ES-I3 (cell line): ENCODE data around the gene PACSIN2.

Experiments
- H3K36me3 ChIP-seq: 2 replicates; pipeline ENCODE4 v1.6.1; 2013; ENCODE audit warnings: mild to moderate bottlenecking, low read length, control low read depth, moderate library complexity; ENCODE audit not compliant: insufficient read depth
- H3K4me1 ChIP-seq: 2 replicates; pipeline ENCODE4 v1.6.1; 2013; ENCODE audit warnings: mild to moderate bottlenecking, control low read depth, low read length; ENCODE audit not compliant: insufficient read depth
- H3K9ac ChIP-seq: 2 replicates; pipeline ENCODE4 v1.6.1; 2013; ENCODE audit warnings: low read depth, mild to moderate bottlenecking, low read length, moderate library complexity
- H3K9me3 ChIP-seq: 2 replicates; pipeline ENCODE4 v1.6.1; 2013; ENCODE audit warnings: mild to moderate bottlenecking, low read length, moderate library complexity; ENCODE audit not compliant: control insufficient read depth, insufficient read depth

The PACSIN2 gene

DNA sequence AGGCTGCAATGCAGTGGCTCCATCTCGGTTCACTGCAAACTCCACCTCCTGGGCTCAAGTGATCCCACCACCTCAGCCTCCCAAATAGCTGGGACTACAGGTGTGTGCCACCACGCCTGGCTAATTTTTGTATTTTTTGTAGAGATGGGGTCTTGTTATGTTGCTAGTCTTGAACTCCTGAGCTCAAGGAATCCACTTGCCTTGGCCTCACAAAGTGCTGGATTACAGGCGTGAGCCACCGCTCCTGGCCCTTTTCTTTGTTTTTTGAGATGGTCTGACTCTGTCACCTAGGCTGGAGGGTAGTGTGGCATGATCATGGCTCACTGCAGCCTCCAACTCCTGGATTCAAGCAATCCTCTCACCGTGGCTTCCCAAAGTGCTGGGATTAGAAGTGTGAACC is 178.9 kb downstream of the PACSIN2 start:
- Histone ChIP-seq H3K9me3 (no peaks in the 10 kb centered on the region), H3K9ac (no peak overlapping the region), H3K4me1 (no peaks in the 10 kb centered on the region), H3K36me3 (peaks cover 4% of the 10 kb centered on the region; the same call in 1 of the 2 replicates)

- Histone ChIP-seq H3K9ac (no peak overlapping the region), H3K9me3 (no peaks in the 10 kb centered on the region), H3K4me1 (no peaks in the 10 kb centered on the region), H3K36me3 (no peaks in the 10 kb centered on the region; the same call in 1 of the 2 replicates)
These were observed 180.6 kb downstream of the PACSIN2 start for GRCh38 chr22:42834177-42834949.

DNA sequence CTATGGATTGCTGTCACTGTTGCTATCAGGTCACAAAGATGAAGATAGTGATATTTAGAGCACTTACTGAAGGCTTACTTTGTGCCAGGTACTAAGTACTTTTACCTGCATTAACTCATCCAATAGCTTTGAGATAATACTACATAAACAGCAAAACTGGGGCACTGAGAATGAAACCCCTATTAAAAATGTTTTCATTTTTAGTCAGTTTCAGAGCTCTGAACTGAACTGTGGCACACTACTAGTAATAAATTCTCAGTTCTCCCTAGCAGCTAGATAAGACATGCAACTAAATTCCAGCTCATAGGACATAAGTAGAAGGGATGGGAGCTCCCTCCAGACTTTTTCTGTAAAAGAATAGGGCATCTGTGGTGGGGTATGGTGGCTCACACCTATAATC is 181.8 kb downstream of the PACSIN2 start:
- no peak overlapping the region for H3K9ac ChIP-seq
- no peaks in the 10 kb centered on the region for H3K4me1 ChIP-seq
- H3K9me3 ChIP-seq, result no peaks in the 10 kb centered on the region
- H3K36me3 ChIP-seq, result no peaks in the 10 kb centered on the region; the same call in 1 of the 2 replicates

- no peaks in the 10 kb centered on the region; the same call in 1 of the 2 replicates for H3K36me3 ChIP-seq
- H3K4me1 ChIP-seq, result no peaks in the 10 kb centered on the region
- no peaks in the 10 kb centered on the region for H3K9me3 ChIP-seq
- H3K9ac ChIP-seq, result no peak overlapping the region
These were observed 183.2 kb downstream of the PACSIN2 start for GRCh38 chr22:42831712-42832111.

GRCh38 chr22:42830161-42830560 is 184.8 kb downstream of the PACSIN2 start:
- no peaks in the 10 kb centered on the region for H3K4me1 ChIP-seq
- H3K9me3 ChIP-seq, result no peaks in the 10 kb centered on the region
- no peaks in the 10 kb centered on the region; the same call in 1 of the 2 replicates for H3K36me3 ChIP-seq
- H3K9ac ChIP-seq, result no peak overlapping the region

DNA sequence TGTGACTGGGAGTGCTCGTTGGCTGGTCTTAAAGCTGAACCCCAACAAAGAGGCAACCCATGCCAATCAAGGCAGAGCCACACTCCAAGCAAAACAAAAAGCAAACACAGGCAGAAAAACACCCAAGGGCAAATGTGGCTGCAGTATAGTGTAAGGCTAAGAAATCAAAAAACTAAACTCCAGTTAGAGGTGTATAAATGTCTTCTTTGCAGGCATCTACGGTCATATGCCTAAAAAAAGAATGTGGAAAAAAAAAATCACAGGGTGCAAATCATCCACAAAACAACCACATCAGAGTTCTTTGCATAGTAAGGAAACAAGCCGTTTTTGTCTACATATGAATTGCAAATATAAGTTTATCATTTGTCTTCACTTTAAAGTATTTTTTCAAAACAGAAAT is 185.6 kb downstream of the PACSIN2 start:
- Histone ChIP-seq H3K9me3 (no peaks in the 10 kb centered on the region), H3K36me3 (0 out of 2 replicates have a peak, but pooled peaks cover 4% of the 10 kb centered on the region), H3K9ac (no peak overlapping the region), H3K4me1 (no peaks in the 10 kb centered on the region)

GRCh38 chr22:42825796-42826195 is 189.2 kb downstream of the PACSIN2 start:
- H3K9me3 ChIP-seq, result peaks cover 8% of the 10 kb centered on the region
- H3K4me1 ChIP-seq, result no peaks in the 10 kb centered on the region
- peaks cover 7% of the 10 kb centered on the region; the same call in 1 of the 2 replicates for H3K36me3 ChIP-seq
- H3K9ac ChIP-seq, result no peak overlapping the region

- Histone ChIP-seq H3K4me1 (no peaks in the 10 kb centered on the region), H3K36me3 (peaks cover 7% of the 10 kb centered on the region; the same call in 1 of the 2 replicates), H3K9ac (no peak overlapping the region), H3K9me3 (peaks cover 8% of the 10 kb centered on the region)
These were observed 193.6 kb downstream of the PACSIN2 start for GRCh38 chr22:42821386-42821785.

GRCh38 chr22:42820045-42820763 is 194.7 kb downstream of the PACSIN2 start:
- Histone ChIP-seq H3K36me3 (peaks cover 7% of the 10 kb centered on the region; the same call in 1 of the 2 replicates), H3K9me3 (peaks cover 8% of the 10 kb centered on the region), H3K9ac (no peak overlapping the region), H3K4me1 (no peaks in the 10 kb centered on the region)
